ENCODE measurements around the gene APOL1.

DNA sequence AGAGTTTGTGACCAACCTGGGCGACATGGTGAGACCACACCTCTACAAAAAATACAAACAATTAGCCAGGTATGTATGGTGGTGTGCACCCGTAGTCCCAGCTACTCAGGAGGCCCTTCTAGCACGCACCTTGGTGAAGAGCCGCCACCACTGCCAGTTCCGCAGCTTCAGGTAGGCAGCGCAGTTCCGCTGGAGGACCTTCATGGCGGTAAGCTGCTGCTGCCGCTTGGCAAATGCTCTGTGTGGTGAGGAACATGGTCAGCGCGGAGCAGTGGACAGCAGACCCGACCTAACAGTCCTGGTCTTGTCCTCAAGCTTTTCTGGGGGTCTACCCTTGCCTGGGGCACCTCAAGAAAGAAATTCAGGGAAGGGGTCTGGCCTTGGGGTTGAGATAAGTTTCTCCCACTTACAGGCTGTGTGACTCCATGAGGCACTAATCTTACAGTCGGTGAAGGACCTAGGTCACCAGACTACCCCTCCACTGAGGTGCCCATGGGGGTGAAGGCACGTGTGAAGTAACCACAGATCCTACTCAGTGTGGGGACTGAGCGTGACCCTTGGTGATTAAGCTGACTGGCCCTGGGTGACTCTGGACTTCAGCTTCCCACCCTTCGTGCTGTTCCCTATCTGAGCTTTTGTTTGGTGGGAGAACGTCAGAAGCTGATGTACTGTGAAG is 49.6 kb downstream of the APOL1 start:
- TF ChIP-seq, protein P1, sequence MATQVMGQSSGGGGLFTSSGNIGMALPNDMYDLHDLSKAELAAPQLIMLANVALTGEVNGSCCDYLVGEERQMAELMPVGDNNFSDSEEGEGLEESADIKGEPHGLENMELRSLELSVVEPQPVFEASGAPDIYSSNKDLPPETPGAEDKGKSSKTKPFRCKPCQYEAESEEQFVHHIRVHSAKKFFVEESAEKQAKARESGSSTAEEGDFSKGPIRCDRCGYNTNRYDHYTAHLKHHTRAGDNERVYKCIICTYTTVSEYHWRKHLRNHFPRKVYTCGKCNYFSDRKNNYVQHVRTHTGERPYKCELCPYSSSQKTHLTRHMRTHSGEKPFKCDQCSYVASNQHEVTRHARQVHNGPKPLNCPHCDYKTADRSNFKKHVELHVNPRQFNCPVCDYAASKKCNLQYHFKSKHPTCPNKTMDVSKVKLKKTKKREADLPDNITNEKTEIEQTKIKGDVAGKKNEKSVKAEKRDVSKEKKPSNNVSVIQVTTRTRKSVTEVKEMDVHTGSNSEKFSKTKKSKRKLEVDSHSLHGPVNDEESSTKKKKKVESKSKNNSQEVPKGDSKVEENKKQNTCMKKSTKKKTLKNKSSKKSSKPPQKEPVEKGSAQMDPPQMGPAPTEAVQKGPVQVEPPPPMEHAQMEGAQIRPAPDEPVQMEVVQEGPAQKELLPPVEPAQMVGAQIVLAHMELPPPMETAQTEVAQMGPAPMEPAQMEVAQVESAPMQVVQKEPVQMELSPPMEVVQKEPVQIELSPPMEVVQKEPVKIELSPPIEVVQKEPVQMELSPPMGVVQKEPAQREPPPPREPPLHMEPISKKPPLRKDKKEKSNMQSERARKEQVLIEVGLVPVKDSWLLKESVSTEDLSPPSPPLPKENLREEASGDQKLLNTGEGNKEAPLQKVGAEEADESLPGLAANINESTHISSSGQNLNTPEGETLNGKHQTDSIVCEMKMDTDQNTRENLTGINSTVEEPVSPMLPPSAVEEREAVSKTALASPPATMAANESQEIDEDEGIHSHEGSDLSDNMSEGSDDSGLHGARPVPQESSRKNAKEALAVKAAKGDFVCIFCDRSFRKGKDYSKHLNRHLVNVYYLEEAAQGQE (IDR thresholded peaks at IDR 0.05; ENCODE audit: low read depth, low read length): no peak
- no peak for TF ChIP-seq GATA2 (CRISPR knock-in tag; IDR thresholded peaks at IDR 0.05)
- TF ChIP-seq, protein P2, sequence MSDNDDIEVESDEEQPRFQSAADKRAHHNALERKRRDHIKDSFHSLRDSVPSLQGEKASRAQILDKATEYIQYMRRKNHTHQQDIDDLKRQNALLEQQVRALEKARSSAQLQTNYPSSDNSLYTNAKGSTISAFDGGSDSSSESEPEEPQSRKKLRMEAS (IDR thresholded peaks at IDR 0.05; ENCODE audit: low read depth): no peak
